Psoas muscle (tissue), 8 donors: ENCODE results near the gene RAB3A. TPM values are rescaled to one million over a fixed set of nuclear protein-coding genes. Genes with fewer than 3 reads are reported as not detected.

Experiments used
- ATAC-seq, 4 donors: fragments of 200-7000 bp; cut with Tn5 transposase; one replicate each; pipeline ENCODE4 v1.9.1; 2020; ENCODE audit warnings: moderate library complexity in 3 of 4, mild to moderate bottlenecking in 2 of 4
- DNase-seq, 2 donors: peaks; one replicate each; pipeline ENCODE4 v3.0.0-alpha.2; 2020
- H3K27ac ChIP-seq: fragments of 200-600 bp; one replicate; pipeline ENCODE4 v1.8.0; 2022
- H3K27me3 ChIP-seq, 3 donors: fragments of 200-600 bp in 1 of 3; one replicate each; pipeline versions ENCODE4 v1.6.1 to v1.8.0; 2013 to 2022; ENCODE audit warnings: low read length in 2 of 3, mild to moderate bottlenecking in 2 of 3, moderate library complexity in 1 of 3; ENCODE audit not compliant: insufficient read depth in 3 of 3
- H3K36me3 ChIP-seq, 2 donors: fragments of 200-600 bp in 1 of 2; one replicate each; pipeline versions ENCODE4 v1.6.1 to v1.8.0; 2013 to 2022; ENCODE audit warnings: low read depth in 1 of 2, mild to moderate bottlenecking in 1 of 2, moderate library complexity in 1 of 2; ENCODE audit not compliant: insufficient read depth in 1 of 2
- H3K4me1 ChIP-seq: fragments of 200-600 bp; one replicate; pipeline ENCODE4 v1.8.0; 2022
- H3K4me3 ChIP-seq: fragments of 200-600 bp; one replicate; pipeline ENCODE4 v1.8.0; 2022; ENCODE audit warnings: mild to moderate bottlenecking
- H3K9me3 ChIP-seq: fragments of 200-600 bp; one replicate; pipeline ENCODE4 v1.8.0; 2022
- WGBS, 3 donors: extraction: QIAGEN DNeasy Blood & Tissue Kit; methylation state at CpG; one replicate each; pipeline versions ENCODE4 v1.1.6 to v1.1.7; 2013; 5-methylcytosine and 5-hydroxymethylcytosine counted together
- intact Hi-C, 2 donors: fragments of 100-400 bp; cut with DNase I; formaldehyde crosslinking; loops; one replicate each; pipeline versions ENCODE4 v1.11.0 to v1.14.2; 2022
- polyA plus RNA-seq, 3 donors: library from polyadenylated mRNA; stranded (reverse); fragments of 200-250 nt; gene quantifications; one replicate each; pipeline ENCODE4 v1.2.3, GENCODE V29; 2013
- total RNA-seq, 4 donors: library from RNA; stranded (reverse); fragmentation: NEBNext Ultra II Directional in 2 of 4; extraction: Animal tissue kit (Norgen Biotek cat#: 25700) in 2 of 4; gene quantifications; one replicate each; pipeline versions ENCODE4 v1.2.1 to v1.2.4, GENCODE V29; 2021 to 2023
- TF ChIP-seq, protein P1 (sequence below): fragments of 200-600 bp; IDR thresholded peaks from one replicate; pipeline ENCODE4 v1.8.0; 2022; ENCODE audit warnings: antibody characterized with exemption
- donor health status: healthy with polysubstance abuse.
- donor health status: DM: no; HTN: no; CAD: no; lungs with moderate emphysema.
- donor health status: Bipolar disorder and iron deficiency.
- donor health status: healthy.
- donor health status: DM: yes; HTN: yes; CAD: no.
- donor health status: DM: no; HTN: no; CAD: no.
- donor health status: DM: no; HTN: no; CAD: no.
- donor health status: DM: yes; HTN: yes; CAD: no.

Gene RAB3A
- total and polyA plus RNA-seq, 7 donors = 0.44 to 3.6 (median 0.86) TPM

DNA sequence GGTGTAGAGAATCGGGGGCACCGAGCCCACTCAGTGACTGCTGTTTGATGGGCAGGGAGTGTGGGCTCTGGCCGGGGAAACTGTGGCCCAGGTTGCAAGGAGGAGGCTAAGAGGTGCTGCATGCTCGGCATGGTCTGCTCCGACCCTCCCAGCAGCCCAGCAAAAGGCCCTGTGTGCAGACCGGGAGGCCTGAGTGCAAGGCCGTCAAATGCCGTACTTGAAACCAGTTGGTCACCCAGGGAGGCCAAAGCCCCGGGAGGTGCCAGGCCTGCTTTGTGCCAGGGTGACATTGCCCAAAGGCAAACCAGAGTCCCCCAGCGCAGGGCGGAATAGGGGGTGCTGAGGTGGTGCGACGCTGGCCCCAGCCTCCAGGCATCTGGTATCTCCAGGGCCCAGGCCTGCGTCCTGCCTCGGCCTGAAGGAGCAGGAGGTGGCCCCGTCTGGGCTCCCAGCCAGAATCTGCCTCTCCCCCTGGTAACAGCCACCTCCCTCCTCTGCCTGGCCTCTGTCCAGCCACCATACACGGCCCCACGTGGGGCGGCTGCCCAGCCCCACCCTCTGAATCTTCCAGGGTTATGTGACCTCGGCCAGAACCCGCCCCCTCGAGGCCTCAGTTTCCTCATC lies 46.9 kb downstream of the RAB3A start:
- TF ChIP-seq, protein P1, sequence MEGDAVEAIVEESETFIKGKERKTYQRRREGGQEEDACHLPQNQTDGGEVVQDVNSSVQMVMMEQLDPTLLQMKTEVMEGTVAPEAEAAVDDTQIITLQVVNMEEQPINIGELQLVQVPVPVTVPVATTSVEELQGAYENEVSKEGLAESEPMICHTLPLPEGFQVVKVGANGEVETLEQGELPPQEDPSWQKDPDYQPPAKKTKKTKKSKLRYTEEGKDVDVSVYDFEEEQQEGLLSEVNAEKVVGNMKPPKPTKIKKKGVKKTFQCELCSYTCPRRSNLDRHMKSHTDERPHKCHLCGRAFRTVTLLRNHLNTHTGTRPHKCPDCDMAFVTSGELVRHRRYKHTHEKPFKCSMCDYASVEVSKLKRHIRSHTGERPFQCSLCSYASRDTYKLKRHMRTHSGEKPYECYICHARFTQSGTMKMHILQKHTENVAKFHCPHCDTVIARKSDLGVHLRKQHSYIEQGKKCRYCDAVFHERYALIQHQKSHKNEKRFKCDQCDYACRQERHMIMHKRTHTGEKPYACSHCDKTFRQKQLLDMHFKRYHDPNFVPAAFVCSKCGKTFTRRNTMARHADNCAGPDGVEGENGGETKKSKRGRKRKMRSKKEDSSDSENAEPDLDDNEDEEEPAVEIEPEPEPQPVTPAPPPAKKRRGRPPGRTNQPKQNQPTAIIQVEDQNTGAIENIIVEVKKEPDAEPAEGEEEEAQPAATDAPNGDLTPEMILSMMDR = no peak
- peak; percentile 79 to 91 for DNase-seq
- 12 to 19% (median 18%) methylated on average over 20 to 22 of the region's 22 CpGs for WGBS, 3 donors
- ATAC-seq = peak in 2 of 4 donors; percentile 10 to 51
- H3K27ac ChIP-seq = peak overlapping the region; percentile 83
- no peaks in the 10 kb centered on the region for H3K9me3 ChIP-seq
- peak overlapping the region; percentile 48 for H3K4me3 ChIP-seq
- intact Hi-C loops = loop anchor here in 1 of 2 donors (10.0 kb wide), 1 partner anchor 152 kb away; the partner anchor contains the start of gene ARRDC2
- H3K27me3 ChIP-seq = no peaks in the 10 kb centered on the region
- peaks cover 0 to 9% of the 10 kb centered on the region in 2 donors for H3K36me3 ChIP-seq
- peaks cover 55% of the 10 kb centered on the region for H3K4me1 ChIP-seq

- WGBS, 3 donors = 86 to 96% (median 89%) methylated on average over 5 of the region's 6 CpGs
- Histone ChIP-seq H3K4me3 (peak overlapping the region; percentile 48), H3K4me1 (peaks cover 55% of the 10 kb centered on the region), H3K27me3 (no peaks in the 10 kb centered on the region), H3K27ac (peak overlapping the region; percentile 83), H3K9me3 (no peaks in the 10 kb centered on the region), H3K36me3 (peaks cover 0 to 6% of the 10 kb centered on the region in 2 donors)
- intact Hi-C loops = loop anchor here in 1 of 2 donors (10.0 kb wide), 1 partner anchor 151 kb away; the partner anchor contains the start of gene ARRDC2
- no peak for DNase-seq
- TF ChIP-seq, protein P1 = no peak
- ATAC-seq = no peak
These were observed 47.6 kb downstream of the RAB3A start for GRCh38 chr19:18156268-18156667.

- ATAC-seq (no peak), DNase-seq (no peak)
- 82 to 87% (median 82%) methylated on average over 39 to 43 of the region's 43 CpGs for WGBS, 3 donors
- Histone ChIP-seq H3K4me3 (peak overlapping the region; percentile 48), H3K4me1 (peaks cover 55% of the 10 kb centered on the region), H3K27me3 (no peaks in the 10 kb centered on the region), H3K9me3 (no peaks in the 10 kb centered on the region), H3K36me3 (peaks cover 0 to 6% of the 10 kb centered on the region in 2 donors), H3K27ac (peak overlapping the region; percentile 83)
- intact Hi-C loops = loop anchor here in 1 of 2 donors (10.0 kb wide), 1 partner anchor 151 kb away; the partner anchor contains the start of gene ARRDC2
- TF ChIP-seq, protein P1 = no peak
These were observed 48.5 kb downstream of the RAB3A start for GRCh38 chr19:18155095-18156087.

- TF ChIP-seq, protein P1 = no peak
- intact Hi-C loops = loop anchor here (5.0 to 10.0 kb wide), 3 partner anchors 36 to 149 kb away; partner anchors contain the start of gene ARRDC2 (in 1 of the 2)
- 1 to 3% (median 2%) methylated on average over 26 to 38 of the region's 38 CpGs for WGBS, 3 donors
- H3K4me3 ChIP-seq = peak overlapping the region; percentile 76
- H3K4me1 ChIP-seq = peaks cover 52% of the 10 kb centered on the region
- H3K27ac ChIP-seq = peak overlapping the region; percentile 92
- no peaks in the 10 kb centered on the region for H3K9me3 ChIP-seq
- peaks cover 0 to 6% of the 10 kb centered on the region in 2 donors for H3K36me3 ChIP-seq
- ATAC-seq (no peak), DNase-seq (peak; percentile 40 to 72)
- H3K27me3 ChIP-seq = no peaks in the 10 kb centered on the region
These were observed 50.2 kb downstream of the RAB3A start for GRCh38 chr19:18153556-18154134.
